Neuron (in vitro differentiated cells): ENCODE data around the gene SMU1.
"Not testable (repeated sequence)": the region's sequence is repeated elsewhere in the genome, so short reads cannot be mapped to it uniquely, and the experiment has no call there.

Experiments
- H2AFZ ChIP-seq: one replicate; pipeline ENCODE4 v1.6.1; 2013; ENCODE audit warnings: low read depth, mild to moderate bottlenecking, inconsistent platforms, low read length, moderate library complexity
- H3K27me3 ChIP-seq: one replicate; pipeline ENCODE4 v1.6.1; 2013; ENCODE audit warnings: low read length; ENCODE audit not compliant: insufficient read depth
- H3K36me3 ChIP-seq: one replicate; pipeline ENCODE4 v1.6.1; 2013; ENCODE audit warnings: low read length; ENCODE audit not compliant: insufficient read depth
- H3K4me1 ChIP-seq: one replicate; pipeline ENCODE4 v1.6.1; 2013; ENCODE audit warnings: low read length; ENCODE audit not compliant: insufficient read depth
- H3K4me3 ChIP-seq: 2 replicates; pipeline ENCODE4 v1.5.1; 2013; ENCODE audit warnings: mild to moderate bottlenecking, low read length, moderate library complexity
- H3K9me3 ChIP-seq: one replicate; pipeline ENCODE4 v1.6.1; 2013; ENCODE audit warnings: low read length

SMU1 gene

DNA sequence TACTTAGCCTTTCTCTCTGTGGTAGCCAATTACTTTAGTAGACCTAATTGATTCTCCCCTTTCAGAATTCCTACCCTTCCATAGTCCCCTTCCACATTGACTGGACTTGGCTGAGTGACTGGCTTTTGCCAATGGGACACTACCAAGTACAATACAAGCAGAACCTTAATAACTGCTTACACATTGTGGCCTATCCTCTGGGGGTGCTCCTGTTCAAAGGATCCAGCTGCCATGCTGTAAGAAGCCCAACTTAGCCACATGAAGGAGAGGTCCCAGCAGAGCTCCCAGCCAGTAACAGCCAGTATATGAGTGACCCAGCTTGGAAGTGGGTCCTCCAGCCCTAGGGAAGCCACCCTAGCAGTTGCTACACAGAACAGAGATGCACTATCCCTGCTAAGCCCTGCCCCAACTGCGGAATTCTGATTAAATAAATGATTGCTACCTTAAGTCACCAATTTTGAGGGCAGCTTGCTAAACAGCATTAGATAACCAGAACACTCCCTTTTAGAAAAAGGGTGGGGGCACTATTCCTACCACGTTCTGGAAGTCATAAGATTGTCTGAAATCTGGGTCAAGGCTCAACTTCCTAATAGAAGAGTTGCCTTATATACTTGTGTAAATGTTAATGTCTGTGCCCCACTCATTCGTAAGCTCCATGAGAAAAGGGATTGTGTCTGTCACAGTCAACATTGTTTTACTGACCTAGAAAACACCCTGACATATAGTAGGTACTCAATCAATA, 64.0 kb downstream of the SMU1 start:
- Histone ChIP-seq H3K4me3 (no peak overlapping the region), H3K9me3 (no peaks in the 10 kb centered on the region), H3K4me1 (no peaks in the 10 kb centered on the region), H2AFZ (no peak overlapping the region), H3K36me3 (no peaks in the 10 kb centered on the region), H3K27me3 (no peaks in the 10 kb centered on the region)

DNA sequence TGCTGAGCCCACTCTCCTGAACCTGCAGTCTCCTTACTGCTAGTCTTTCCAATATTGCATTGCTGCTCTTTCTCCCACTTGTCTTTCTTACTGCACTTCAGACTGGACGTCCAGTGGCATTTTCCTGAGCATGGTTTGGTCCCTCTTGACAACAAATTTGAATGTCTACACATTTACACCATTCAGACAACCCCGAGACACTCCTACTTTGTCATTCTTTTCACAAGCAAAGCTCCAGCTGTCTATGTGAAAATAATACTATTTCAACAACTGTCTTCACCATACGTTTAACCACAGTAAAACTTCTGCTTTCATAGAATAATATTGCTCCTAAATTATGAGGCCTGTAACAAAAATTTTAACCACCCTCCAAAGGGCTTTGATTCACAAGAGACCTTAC, 64.6 kb downstream of the SMU1 start:
- H3K9me3 ChIP-seq: no peaks in the 10 kb centered on the region
- no peak overlapping the region for H2AFZ ChIP-seq
- H3K4me1 ChIP-seq: no peaks in the 10 kb centered on the region
- H3K27me3 ChIP-seq: no peaks in the 10 kb centered on the region
- H3K4me3 ChIP-seq: no peak overlapping the region
- H3K36me3 ChIP-seq: no peaks in the 10 kb centered on the region

DNA sequence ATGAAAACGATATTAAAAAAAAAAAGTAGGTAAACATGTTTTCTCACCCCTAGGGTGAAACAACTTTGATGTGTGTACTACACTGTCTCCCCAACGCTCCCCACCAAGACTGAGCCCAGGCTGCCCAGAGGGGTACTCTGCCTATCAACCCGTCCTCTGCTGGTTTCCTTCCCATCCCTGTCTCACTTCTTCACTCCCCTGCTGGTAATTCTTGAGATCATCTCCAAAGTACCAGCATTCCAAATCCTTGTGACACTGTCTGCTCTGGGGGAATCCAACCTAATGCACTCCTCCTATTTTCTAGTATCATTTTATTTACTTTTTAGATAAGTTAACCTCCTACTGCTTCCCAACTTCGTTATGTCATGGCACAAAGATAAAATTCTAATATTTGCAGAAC, 68.7 kb downstream of the SMU1 start:
- no peaks in the 10 kb centered on the region for H3K27me3 ChIP-seq
- no peaks in the 10 kb centered on the region for H3K9me3 ChIP-seq
- H3K4me1 ChIP-seq: no peaks in the 10 kb centered on the region
- no peak overlapping the region for H2AFZ ChIP-seq
- H3K4me3 ChIP-seq: no peak overlapping the region
- no peaks in the 10 kb centered on the region for H3K36me3 ChIP-seq

DNA sequence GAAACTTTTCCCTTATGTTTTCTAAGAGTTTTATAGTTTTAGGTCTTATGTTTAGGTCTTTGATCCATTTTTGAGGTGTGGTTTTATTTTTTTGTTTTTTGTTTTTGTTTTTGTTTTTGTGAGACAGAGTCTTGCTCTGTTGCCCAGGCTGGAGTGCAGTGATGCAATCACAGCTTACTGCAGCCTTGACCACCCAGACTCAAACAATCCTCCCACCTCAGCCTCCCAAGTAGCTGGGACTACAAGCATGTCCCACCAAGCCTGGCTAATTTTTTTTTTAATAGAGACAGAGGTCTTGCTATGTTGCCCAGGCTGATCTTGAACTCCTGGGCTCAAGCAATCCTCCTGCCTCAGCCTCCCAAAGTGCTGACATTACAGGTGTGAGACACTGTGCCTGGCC, 71.1 kb downstream of the SMU1 start:
- H3K4me1 ChIP-seq: peaks cover 15% of the 10 kb centered on the region
- not testable (repeated sequence) for H3K9me3 ChIP-seq, H2AFZ ChIP-seq, H3K27me3 ChIP-seq, H3K4me3 ChIP-seq, H3K36me3 ChIP-seq

DNA sequence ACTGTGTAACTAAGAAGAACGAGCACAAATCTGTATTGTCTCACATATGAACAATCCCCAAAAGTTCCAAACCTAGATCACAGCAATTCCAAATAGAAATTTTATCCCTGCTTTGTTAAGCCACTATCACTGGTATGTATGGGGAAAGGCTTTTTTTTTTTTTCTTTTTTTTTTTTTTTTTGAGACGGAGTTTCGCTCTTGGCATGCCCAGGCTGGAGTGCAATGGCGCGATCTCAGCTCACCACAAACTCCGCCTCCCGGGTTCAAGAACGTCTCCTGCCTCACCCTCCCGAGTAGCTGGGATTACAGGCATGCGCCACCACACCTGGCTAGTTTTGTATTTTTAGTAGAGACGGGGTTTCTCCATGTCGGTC, 75.8 kb downstream of the SMU1 start:
- H3K9me3 ChIP-seq, H3K27me3 ChIP-seq, H2AFZ ChIP-seq: not testable (repeated sequence)
- Histone ChIP-seq H3K4me1 (peaks cover 21% of the 10 kb centered on the region), H3K36me3 (peaks cover 14% of the 10 kb centered on the region), H3K4me3 (peak overlapping the region; percentile 87)

DNA sequence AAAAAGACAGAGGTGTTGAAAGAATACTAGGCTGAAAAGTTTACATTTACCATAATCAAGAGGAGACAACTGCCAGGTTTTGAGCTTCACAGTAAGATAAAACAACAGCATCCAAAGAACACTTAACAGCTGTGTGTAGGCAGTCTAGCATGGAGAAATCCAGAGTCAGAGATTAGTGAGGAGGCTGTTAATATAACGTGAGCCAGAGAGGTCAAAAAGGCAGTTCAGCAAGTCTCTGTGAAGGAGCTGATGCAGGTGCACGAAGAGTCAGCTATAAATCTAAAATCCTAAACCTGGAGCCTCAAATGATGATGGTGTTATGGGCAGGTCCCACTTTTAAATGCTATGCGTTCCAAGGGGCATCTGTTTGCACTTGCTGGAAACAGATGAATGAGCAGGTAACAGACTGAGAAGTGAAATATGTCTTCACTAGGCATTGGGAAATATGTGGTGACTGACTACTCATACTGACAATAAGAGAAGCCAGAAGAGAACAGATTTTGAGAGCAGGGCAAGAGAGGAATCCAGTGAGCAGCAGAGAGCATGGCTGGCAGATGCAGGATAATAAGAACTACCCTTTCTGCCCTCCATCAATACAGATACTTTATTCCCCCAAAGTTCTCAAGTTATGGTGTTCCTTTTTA, 83.8 kb downstream of the SMU1 start:
- Histone ChIP-seq H3K4me1 (no peaks in the 10 kb centered on the region), H2AFZ (no peak overlapping the region), H3K27me3 (no peaks in the 10 kb centered on the region), H3K9me3 (no peaks in the 10 kb centered on the region), H3K4me3 (no peak overlapping the region), H3K36me3 (peaks cover 41% of the 10 kb centered on the region)

DNA sequence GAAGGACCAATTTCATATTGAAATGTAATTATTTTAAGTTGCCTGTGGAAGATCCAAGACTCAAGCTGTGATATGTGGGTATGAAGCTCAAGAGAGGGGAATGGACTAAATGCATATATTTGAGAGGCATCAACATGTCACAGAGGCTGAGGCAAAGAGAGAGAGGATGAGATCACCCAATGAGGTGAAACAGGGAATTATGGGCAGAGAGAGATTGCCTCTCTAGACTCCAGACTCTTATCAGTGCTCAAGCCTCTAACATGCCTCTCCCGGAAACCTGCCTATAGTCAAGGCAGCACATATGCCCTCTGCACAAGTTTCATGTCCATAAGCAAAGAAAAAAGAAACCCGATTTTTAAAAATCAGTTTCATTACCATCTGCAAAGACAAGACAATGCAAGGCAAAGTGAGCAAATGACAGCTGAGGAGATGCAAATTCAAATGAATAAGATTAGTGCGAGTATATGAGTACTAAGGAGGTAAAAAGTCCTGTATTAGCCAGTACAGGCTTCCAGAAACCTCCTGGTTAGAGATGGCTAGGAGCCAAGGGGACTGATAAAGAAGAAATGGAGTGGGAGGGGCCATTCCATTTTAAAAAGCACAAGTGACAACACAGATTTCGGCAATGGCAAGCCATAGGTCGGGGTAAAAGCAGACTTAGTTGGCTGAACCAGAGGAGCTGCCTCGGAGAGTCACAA, 84.4 kb downstream of the SMU1 start:
- H2AFZ ChIP-seq: no peak overlapping the region
- no peaks in the 10 kb centered on the region for H3K4me1 ChIP-seq
- no peaks in the 10 kb centered on the region for H3K9me3 ChIP-seq
- H3K36me3 ChIP-seq: peaks cover 46% of the 10 kb centered on the region
- no peaks in the 10 kb centered on the region for H3K27me3 ChIP-seq
- no peak overlapping the region for H3K4me3 ChIP-seq
